ENCODE results near the gene COL25A1. TPM values are rescaled to one million over a fixed set of nuclear protein-coding genes. Genes with fewer than 3 reads are reported as not detected.
"Not testable (repeated sequence)": the region's sequence is repeated elsewhere in the genome, so short reads cannot be mapped to it uniquely, and the experiment has no call there.

COL25A1 gene
- total RNA-seq, 2 experiments from 2014 or later = not detected

DNA sequence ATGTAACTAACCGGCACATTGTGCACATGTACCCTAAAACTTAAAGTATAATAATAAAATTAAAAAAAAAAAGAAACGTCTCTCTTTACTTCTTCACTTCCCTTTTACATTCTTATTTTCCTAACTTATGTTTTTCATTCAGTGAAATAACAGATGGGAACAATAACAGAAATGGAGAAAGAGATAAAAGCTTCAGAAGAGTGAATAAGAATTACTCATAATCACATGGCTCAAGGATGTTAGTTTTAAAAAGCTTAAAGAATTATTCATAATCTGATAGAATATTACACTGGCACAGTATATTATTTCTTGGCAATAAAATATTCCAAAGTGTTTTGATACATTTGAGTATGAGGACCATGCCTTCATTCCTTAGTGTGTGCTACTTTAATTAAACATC is 175.6 kb downstream of the COL25A1 start:
- H3K27me3 Mint-ChIP-seq = peaks cover 4% of the 10 kb centered on the region
- no peak overlapping the region for H3K4me3 Mint-ChIP-seq
- POLR2A ChIA-PET = interaction anchor here (0.7 kb wide), 1 partner anchor 131 kb away, joined by 5 read pairs; no protein-coding TSS in a partner anchor

DNA sequence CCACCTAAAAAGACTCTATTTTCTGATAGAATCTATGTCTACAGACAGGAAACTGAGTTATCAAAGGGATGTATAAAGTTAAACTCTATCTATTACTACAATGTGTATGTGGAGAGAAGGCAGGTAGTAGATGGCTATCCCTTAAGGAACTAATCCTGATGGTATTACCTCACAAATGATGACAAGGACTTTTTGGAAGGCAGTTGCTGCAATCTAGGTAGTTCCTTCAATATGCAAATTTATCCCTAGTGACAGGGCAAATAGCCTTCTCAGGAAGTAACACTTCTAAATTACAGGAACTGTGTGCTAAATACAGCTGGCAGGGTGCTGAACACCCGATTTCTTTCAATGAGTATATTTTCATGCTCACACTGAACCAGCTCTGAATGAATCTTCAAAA is 177.4 kb downstream of the COL25A1 start:
- H3K4me1 Mint-ChIP-seq (ENCODE audit: low read depth) = no peaks in the 10 kb centered on the region
- H3K27me3 Mint-ChIP-seq = peaks cover 2% of the 10 kb centered on the region
- intact Hi-C loops (cut with micrococcal nuclease) = no loop called here
- no peak for DNase-seq
- CTCF ChIA-PET = no interaction called here
- no peak overlapping the region for H3K27ac Mint-ChIP-seq
- H3K36me3 Mint-ChIP-seq = no peaks in the 10 kb centered on the region
- POLR2A ChIA-PET = no interaction called here
- no peak overlapping the region for H3K4me3 Mint-ChIP-seq
- H3K9me3 Mint-ChIP-seq = no peaks in the 10 kb centered on the region

More for the DNA sequence above, 175.6 kb downstream of the COL25A1 start:
- no peak for DNase-seq
- H3K4me1 Mint-ChIP-seq (ENCODE audit: low read depth) = no peaks in the 10 kb centered on the region
- no peaks in the 10 kb centered on the region for H3K36me3 Mint-ChIP-seq
- H3K27ac Mint-ChIP-seq = no peak overlapping the region
- intact Hi-C loops (cut with micrococcal nuclease) = no loop called here
- CTCF ChIA-PET = interaction anchor here (0.6 to 0.7 kb wide), 2 partner anchors 20 to 225 kb away, joined by 3 read pairs; no protein-coding TSS in a partner anchor
- H3K9me3 Mint-ChIP-seq = no peaks in the 10 kb centered on the region

DNA sequence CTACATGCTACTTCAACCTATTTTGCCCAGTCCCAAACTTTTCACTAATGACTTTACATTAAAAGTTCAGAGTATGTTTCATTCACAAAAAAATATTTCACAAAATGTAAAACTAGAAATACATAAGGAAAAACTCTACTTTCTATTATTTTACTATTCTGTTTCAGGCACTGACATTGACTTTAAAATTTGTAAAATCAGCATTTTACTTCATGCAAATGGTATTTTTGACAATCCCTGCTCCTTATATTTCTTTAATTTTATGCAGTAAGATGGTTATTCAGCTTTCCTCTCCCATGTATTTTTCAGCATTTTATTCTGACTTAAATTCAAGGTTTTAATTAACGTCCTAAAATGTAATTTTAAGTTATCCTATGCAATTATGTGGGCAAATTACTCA is 178.5 kb downstream of the COL25A1 start:
- Mint-ChIP-seq H3K4me3 (no peak overlapping the region), H3K27ac (no peak overlapping the region), H3K9me3 (no peaks in the 10 kb centered on the region), H3K4me1 (ENCODE audit: low read depth) (no peaks in the 10 kb centered on the region), H3K36me3 (no peaks in the 10 kb centered on the region), H3K27me3 (peaks cover 4% of the 10 kb centered on the region)
- intact Hi-C loops (cut with micrococcal nuclease) = no loop called here
- DNase-seq = no peak
- ChIA-PET CTCF (no interaction called here), POLR2A (no interaction called here)

DNA sequence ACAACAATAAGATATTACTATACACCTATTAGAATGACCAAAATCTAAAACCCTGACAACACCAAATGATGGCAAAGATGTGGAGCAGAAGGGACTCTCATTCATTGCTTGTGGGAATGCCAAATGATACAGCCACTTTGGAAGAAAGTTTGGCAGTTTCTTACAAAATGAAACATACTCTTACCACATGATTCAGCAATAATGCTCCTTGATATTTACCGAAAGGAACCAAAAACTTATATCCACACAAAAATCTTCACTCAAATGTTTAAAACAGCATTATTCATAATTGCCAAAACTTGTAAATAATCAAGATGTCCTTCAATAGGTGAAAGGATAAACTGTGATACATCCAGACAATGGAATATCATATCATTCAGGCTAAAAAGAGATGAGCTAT is 180.9 kb downstream of the COL25A1 start:
- Mint-ChIP-seq H3K36me3 (no peaks in the 10 kb centered on the region), H3K4me3 (no peak overlapping the region), H3K9me3 (no peaks in the 10 kb centered on the region), H3K27me3 (peaks cover 4% of the 10 kb centered on the region), H3K4me1 (ENCODE audit: low read depth) (no peaks in the 10 kb centered on the region), H3K27ac (no peak overlapping the region)
- intact Hi-C loops (cut with micrococcal nuclease) = no loop called here
- DNase-seq = no peak
- ChIA-PET CTCF (no interaction called here), POLR2A (no interaction called here)

DNA sequence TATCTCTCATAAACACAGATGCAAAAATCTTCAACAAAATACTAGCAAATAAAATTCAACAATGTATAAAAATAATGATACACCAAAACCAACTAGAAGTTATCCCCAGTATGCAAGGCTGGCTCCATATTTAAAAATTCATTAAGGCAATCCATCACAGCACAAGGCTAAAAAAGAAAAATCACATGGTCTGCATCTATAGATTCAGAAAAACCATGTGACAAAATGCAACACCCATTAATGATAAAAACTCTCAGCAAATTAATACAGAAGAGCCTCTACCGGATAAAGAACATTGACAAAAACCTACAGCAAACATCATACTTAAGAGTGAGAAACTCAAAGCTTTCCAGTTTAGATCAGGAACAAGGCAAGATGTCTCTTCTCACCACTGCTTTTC is 182.6 kb downstream of the COL25A1 start:
- Mint-ChIP-seq H3K4me1 (ENCODE audit: low read depth) (no peaks in the 10 kb centered on the region), H3K36me3 (no peaks in the 10 kb centered on the region), H3K4me3 (no peak overlapping the region), H3K27ac (no peak overlapping the region), H3K9me3 (no peaks in the 10 kb centered on the region), H3K27me3 (peaks cover 6% of the 10 kb centered on the region)
- DNase-seq = no peak
- ChIA-PET CTCF (no interaction called here), POLR2A (no interaction called here)
- intact Hi-C loops (cut with micrococcal nuclease) = no loop called here

DNA sequence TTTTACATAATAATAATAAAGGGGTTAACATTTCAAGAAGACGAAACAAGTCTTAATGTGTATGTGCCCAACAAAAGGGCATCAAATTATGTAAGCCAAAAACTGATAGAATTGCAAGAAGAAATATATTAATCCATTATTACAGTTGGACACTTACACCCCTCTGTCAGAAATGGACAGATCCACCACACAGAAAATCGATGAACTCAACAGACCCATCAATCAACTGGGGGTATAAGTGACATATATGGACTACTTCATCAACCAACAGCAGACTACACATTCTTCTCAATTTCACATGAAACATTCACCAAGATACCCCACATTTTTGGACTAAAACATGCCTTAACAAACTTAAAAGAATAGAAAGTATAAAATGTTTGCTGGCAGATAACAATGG is 183.8 kb downstream of the COL25A1 start:
- no peak for DNase-seq
- H3K4me3 Mint-ChIP-seq = no peak overlapping the region
- no peaks in the 10 kb centered on the region for H3K4me1 Mint-ChIP-seq (ENCODE audit: low read depth)
- POLR2A ChIA-PET = no interaction called here
- CTCF ChIA-PET = no interaction called here
- intact Hi-C loops (cut with micrococcal nuclease) = no loop called here
- no peaks in the 10 kb centered on the region for H3K36me3 Mint-ChIP-seq
- peaks cover 10% of the 10 kb centered on the region for H3K27me3 Mint-ChIP-seq
- no peak overlapping the region for H3K27ac Mint-ChIP-seq
- H3K9me3 Mint-ChIP-seq = no peaks in the 10 kb centered on the region

DNA sequence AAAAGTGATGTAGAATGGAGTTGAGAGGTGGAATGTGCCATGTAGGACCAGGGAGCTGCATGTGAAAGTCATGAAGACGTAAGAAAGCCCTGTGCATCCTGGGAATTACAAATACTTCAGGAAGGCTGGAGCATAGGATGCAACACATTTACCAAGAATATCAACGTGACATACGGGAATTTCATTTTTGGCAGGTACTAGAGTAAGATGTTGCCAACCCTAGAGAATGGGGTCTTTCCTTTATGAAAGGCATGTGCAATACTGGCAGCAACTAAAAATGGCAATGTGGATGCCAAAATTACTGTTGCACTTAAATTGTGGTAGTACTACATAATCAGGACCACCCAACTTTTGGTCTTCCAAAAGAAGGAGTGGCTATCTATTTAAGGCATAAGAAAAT is 188.0 kb downstream of the COL25A1 start:
- H3K27me3 Mint-ChIP-seq = peaks cover 10% of the 10 kb centered on the region
- POLR2A ChIA-PET = no interaction called here
- H3K36me3 Mint-ChIP-seq = no peaks in the 10 kb centered on the region
- no peak overlapping the region for H3K4me3 Mint-ChIP-seq
- no peak overlapping the region for H3K27ac Mint-ChIP-seq
- no peak for DNase-seq
- no peaks in the 10 kb centered on the region for H3K9me3 Mint-ChIP-seq
- H3K4me1 Mint-ChIP-seq (ENCODE audit: low read depth) = no peaks in the 10 kb centered on the region
- CTCF ChIA-PET = no interaction called here
- intact Hi-C loops (cut with micrococcal nuclease) = no loop called here

DNA sequence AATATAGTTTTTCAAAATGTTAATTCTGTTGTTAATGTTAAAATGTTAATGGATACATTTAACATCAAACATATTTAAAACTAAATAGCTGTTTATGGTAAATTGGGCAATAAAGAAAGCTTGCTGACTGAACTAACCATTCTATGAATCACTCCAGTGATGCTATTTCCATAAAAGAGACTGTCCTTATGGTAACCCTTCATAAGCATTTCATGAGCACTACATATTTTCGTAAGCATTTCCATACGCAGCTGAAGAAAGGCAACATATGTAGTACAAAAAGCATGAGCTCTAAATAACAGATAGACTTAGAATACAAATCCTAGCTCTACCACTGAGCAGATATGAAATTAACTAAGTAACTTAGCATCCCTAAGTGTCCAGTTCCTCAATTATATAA is 188.9 kb downstream of the COL25A1 start:
- Mint-ChIP-seq H3K9me3 (no peaks in the 10 kb centered on the region), H3K4me1 (ENCODE audit: low read depth) (no peaks in the 10 kb centered on the region), H3K36me3 (no peaks in the 10 kb centered on the region), H3K4me3 (no peak overlapping the region), H3K27me3 (peaks cover 10% of the 10 kb centered on the region), H3K27ac (no peak overlapping the region)
- CTCF ChIA-PET = no interaction called here
- no peak for DNase-seq
- intact Hi-C loops (cut with micrococcal nuclease) = no loop called here
- POLR2A ChIA-PET = no interaction called here

DNA sequence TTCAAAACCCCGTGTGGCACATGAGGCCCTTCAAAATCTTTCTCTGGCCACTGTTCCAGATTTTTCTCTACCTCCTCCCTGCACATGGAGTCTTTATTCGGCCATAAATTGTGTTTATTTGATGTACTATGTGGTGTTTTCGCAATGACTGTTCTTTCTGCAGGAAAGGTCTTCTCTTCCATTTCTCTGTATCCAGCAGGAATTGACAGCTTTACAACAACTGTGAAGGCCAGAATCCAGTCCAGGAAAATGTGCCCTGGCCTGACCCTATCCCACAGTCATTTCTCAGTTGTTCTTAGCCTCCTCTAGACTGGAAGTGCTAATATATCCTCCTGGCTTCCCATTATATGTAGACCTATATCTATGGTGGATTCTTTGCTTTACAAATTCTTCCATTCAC is 191.4 kb downstream of the COL25A1 start:
- Mint-ChIP-seq H3K4me1 (ENCODE audit: low read depth) (no peaks in the 10 kb centered on the region), H3K9me3 (no peaks in the 10 kb centered on the region), H3K27ac (no peak overlapping the region), H3K27me3 (peaks cover 10% of the 10 kb centered on the region), H3K4me3 (no peak overlapping the region), H3K36me3 (no peaks in the 10 kb centered on the region)
- ChIA-PET POLR2A (no interaction called here), CTCF (no interaction called here)
- intact Hi-C loops (cut with micrococcal nuclease) = no loop called here
- no peak for DNase-seq

DNA sequence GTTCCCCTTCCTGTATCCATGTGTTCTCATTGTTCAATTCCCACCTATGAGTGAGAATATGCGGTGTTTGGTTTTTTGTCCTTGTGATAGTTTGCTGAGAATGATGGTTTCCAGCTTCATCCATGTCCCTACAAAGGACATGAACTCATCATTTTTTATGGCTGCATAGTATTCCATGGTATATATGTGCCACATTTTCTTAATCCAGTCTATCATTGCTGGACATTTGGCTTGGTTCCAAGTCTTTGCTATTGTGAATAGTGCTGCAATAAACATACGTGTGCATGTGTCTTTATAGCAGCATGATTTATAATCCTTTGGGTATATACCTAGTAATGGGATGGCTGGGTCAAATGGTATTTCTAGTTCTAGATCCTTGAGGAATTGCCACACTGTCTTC is 194.2 kb downstream of the COL25A1 start:
- H3K9me3 Mint-ChIP-seq; H3K27ac Mint-ChIP-seq; H3K4me3 Mint-ChIP-seq; DNase-seq; intact Hi-C loops (cut with micrococcal nuclease); H3K27me3 Mint-ChIP-seq; H3K36me3 Mint-ChIP-seq; H3K4me1 Mint-ChIP-seq (ENCODE audit: low read depth); CTCF ChIA-PET; POLR2A ChIA-PET: not testable (repeated sequence)

DNA sequence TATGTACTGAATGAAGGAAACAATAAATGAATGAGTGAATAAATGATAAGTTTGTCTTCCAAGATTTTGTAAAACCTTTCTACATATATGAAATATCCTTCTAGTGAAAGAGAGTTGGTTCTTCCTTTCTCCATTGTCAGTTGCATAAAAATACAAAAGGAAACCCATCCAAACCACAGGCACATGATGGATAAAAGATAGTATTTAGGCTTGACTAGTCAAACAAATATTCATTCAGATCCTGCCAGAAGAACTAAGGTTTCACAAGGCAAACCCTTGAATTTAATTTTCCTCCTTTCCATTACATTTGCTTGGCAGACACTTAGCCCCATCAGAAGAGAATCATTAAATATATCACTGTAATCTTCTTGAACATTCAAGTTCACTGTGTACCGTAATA is 208.4 kb downstream of the COL25A1 start:
- Mint-ChIP-seq H3K36me3 (no peaks in the 10 kb centered on the region), H3K9me3 (no peaks in the 10 kb centered on the region), H3K27me3 (peaks cover 3% of the 10 kb centered on the region), H3K4me3 (no peak overlapping the region), H3K4me1 (ENCODE audit: low read depth) (no peaks in the 10 kb centered on the region), H3K27ac (no peak overlapping the region)
- intact Hi-C loops (cut with micrococcal nuclease) = no loop called here
- CTCF ChIA-PET = no interaction called here
- POLR2A ChIA-PET = no interaction called here
- DNase-seq = no peak

DNA sequence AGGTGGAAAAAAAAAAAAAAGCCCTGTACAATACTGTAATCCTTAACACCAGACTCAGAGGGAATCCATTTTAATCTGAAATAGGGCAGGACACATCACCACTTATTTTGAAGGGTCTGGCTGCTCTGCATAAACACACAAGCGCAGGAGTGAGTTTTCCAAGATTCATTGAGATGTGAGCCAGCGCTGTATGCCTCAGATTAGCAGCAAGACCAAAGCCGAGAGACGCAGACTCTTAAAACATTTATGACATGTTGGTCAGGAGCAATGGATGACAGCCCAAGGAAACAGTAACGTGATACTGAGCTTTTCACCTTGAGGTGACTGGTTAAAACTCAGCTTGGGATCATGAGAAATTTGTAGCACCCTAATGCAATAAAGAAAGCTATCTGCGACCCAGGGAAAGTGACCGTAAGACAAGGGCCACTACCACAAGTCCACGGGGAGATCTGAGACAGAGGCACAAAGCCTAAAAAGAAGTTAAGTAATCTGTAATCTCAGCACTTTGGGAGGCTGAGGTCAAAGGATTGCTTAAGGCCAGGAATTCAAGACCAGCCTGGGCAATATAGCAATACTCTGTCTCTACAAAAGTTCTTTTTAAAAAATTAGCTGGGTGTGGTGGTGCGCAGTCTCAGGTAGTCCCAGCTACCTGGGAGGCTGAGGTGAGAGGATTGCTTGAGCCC is 210.6 kb downstream of the COL25A1 start:
- Mint-ChIP-seq H3K36me3 (no peaks in the 10 kb centered on the region), H3K4me3 (no peak overlapping the region), H3K27me3 (peaks cover 6% of the 10 kb centered on the region), H3K4me1 (ENCODE audit: low read depth) (no peaks in the 10 kb centered on the region), H3K9me3 (no peaks in the 10 kb centered on the region), H3K27ac (no peak overlapping the region)
- no peak for DNase-seq
- POLR2A ChIA-PET = no interaction called here
- intact Hi-C loops (cut with micrococcal nuclease) = no loop called here
- CTCF ChIA-PET = interaction anchor here (0.9 kb wide), 1 partner anchor 20 kb away, joined by 3 read pairs; no protein-coding TSS in a partner anchor

DNA sequence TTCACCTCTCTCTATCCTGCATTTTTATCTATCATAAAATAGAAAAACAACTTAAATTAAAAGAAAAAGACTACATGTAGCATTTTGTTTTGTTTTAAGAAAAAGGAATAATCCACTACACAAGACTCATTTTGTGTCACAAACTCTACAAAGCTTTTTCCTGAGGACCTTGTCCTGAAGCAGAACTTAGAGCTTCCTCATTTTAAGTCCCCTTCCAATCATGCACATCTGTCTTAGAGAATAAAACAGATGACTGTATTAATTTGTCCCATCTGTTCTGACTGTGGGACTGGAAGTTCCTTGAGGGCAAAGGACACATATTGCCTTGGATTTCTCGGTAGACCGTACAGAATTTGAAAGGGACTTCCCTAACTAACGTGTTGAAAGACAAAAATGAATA is 218.5 kb downstream of the COL25A1 start:
- peaks cover 8% of the 10 kb centered on the region for H3K27me3 Mint-ChIP-seq
- ChIA-PET POLR2A (no interaction called here), CTCF (no interaction called here)
- H3K36me3 Mint-ChIP-seq = no peaks in the 10 kb centered on the region
- H3K27ac Mint-ChIP-seq = no peak overlapping the region
- H3K4me3 Mint-ChIP-seq = no peak overlapping the region
- intact Hi-C loops (cut with micrococcal nuclease) = no loop called here
- no peak for DNase-seq
- no peaks in the 10 kb centered on the region for H3K9me3 Mint-ChIP-seq
- H3K4me1 Mint-ChIP-seq (ENCODE audit: low read depth) = peaks cover 8% of the 10 kb centered on the region

Measured in activated CD4-positive, alpha-beta memory T cell treated with anti-CD3 and anti-CD28 coated beads for 36 hours (primary cell).